NCI-H1048 (cell line): ENCODE results near the gene PNP.

Source experiments
- DNase-seq: peaks from one replicate; lab custom pipeline; 2025; lab: John Stamatoyannopoulos, UW

The PNP gene

DNA sequence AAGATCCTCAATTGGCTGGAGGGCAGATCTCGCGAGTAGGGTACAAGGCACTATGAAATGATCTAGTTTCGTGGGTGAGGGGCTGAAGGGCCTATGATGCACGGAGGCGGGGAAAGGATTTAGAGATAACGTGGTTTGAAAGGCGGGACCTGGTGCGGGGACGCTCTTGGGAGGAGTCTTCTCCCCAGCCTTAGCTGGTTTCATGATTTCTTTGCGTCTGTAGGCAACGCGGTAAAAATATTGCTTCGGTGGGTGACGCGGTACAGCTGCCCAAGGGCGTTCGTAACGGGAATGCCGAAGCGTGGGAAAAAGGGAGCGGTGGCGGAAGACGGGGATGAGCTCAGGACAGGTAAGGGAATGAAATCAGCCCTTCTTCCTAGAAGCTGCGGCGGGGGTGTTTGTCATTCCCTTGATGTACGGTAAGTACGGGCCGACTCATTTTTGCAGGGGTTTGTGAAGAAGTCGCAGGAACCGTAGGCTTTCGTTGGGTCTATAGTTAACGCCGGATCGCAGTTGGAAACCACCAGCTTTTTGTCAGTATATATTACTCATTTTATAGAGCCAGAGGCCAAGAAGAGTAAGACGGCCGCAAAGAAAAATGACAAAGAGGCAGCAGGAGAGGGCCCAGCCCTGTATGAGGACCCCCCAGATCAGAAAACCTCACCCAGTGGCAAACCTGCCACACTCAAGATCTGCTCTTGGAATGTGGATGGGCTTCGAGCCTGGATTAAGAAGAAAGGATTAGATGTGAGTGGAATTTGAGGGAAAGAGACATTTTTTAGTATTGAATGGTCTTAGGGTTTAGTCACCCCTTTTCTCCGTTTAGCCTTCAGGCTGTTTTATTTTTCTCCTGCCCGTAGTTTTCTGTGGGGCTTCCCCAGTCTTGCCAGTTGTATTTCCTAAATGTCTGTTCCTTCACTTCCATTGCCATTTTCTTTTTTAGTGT, 13.6 kb upstream of the PNP start:
- DNase-seq = peak; percentile 56

DNA sequence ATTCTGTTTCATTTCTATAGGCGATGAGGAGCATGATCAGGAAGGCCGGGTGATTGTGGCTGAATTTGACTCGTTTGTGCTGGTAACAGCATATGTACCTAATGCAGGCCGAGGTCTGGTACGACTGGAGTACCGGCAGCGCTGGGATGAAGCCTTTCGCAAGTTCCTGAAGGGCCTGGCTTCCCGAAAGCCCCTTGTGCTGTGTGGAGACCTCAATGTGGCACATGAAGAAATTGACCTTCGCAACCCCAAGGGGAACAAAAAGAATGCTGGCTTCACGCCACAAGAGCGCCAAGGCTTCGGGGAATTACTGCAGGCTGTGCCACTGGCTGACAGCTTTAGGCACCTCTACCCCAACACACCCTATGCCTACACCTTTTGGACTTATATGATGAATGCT, 12.2 kb upstream of the PNP start:
- DNase-seq = no peak

DNA sequence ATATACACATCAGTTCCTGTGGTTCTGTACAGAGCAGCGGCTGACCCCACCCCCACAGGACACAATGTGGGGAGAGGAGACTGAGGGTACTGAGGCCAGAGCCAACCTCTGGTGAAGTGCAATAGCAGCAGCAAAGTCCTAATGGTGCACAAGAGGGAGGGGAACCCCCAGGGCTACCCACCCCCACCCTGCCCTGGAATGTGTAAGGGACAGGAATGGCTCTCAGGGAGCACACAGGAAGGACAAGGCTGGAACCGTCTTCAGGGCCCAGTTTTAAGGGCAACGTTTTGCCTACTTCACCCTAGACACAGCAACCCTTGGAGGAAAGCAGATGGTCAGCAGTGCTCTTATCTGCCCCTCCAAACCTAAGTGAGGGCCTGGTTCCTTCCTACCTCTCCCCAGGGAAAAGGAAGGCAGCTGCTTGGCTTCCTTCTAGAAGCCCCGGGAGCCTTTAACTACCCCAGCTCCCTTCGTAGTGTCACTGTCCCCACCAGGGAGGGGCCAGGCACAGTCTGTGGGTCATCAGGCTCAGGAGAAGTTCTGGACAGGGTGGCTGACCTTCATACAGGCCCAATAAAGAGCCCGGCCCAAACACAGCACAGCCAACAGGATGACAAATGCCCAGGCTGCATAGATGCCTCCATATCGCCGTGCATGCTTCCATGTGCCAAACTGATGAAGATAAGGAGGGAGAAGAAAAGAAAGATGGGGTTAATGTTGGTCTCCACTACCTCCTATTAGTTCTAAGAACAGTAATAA, 11.0 kb upstream of the PNP start:
- DNase-seq = no peak

- DNase-seq = no peak
Observed at GRCh38 chr14:20460458-20461224, 8.6 kb upstream of the PNP start.

GRCh38 chr14:20461225-20462141, 7.7 kb upstream of the PNP start, which contains the start of gene PIP4P1:
TSS of gene PIP4P1 (minus strand) at chr14:20461434. CDS start at chr14:20461325, 109 bp downstream.
- peak; percentile 96 for DNase-seq

- DNase-seq = no peak
Observed at GRCh38 chr14:20468764-20469241, 403 bp upstream of the PNP start.

- no peak for DNase-seq
Observed at GRCh38 chr14:20469890-20470602, 840 bp downstream of the PNP start.

- DNase-seq = no peak
Observed at GRCh38 chr14:20470603-20470901, 1.3 kb downstream of the PNP start.

GRCh38 chr14:20472536-20473169, 3.4 kb downstream of the PNP start:
- no peak for DNase-seq

DNA sequence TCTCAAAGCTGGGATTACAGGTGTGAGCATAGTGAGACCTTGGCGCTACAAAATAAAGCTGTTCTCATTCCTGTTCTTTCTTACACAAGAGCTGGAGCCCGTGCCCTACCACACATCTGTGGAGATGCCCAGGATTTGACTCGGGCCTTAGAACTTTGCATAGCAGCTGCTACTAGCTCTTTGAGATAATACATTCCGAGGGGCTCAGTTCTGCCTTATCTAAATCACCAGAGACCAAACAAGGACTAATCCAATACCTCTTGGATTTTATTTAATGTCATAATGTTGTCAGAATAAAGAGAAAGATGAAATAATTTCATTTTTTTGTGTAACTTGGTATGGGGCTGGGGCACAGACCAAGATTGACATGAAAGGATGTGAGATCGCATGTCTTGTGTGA, 7.6 kb downstream of the PNP start:
- DNase-seq = no peak

DNA sequence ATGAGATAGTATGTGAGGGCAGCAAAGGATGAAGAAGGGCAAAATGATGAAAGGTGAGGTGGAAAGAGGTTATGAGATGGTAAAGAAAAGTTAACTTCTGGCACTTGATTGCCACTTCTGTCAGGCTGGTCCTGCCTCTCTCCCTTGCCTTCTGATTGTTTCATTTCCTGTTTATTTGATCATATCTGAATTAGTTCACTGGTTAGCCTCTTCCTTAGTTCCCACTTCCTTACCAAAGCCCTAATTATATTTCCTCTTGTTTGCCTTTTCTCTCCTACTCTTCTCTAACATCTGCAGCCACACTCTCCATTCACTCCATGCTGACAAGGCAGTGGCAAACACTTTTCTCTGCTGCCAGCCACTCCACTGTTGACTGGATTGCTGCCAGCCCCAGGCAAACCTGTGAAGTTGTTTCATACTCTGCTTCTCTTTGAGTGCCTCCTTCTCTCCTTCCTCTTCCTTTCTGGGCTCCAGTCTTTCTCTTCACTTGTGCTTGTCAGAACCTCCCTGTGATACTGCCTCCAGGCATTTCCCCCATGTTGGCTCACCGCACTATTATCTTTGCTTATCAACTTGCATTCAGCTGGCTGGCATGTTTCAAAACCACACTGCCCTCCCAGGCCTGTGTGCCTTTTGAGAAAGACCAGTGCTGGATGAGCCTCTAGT, 8.1 kb downstream of the PNP start:
- no peak for DNase-seq

- no peak for DNase-seq
Observed at GRCh38 chr14:20478894-20479293, 9.7 kb downstream of the PNP start.

DNA sequence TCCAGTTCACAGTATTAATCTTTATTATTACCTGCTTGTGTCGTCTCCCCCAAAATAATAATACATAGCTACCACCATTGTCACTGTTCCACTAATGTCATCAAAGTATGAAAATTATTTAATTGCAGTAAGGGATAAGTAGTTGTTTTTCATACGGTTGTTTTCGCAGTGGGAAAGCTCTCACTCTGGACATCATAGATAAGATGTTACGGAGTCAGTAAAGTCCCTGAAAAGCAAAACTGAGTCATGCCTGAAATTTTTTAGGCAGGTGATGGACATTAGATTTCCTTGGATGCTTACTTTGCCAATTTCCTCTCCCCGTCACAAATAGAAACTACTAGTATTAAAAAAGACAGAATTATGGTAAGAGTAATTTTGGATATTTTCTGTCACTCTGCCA, 13.2 kb downstream of the PNP start:
- DNase-seq = no peak

- no peak for DNase-seq
Observed at GRCh38 chr14:20485900-20486299, 16.7 kb downstream of the PNP start.

GRCh38 chr14:20486684-20487395, 17.6 kb downstream of the PNP start:
- DNase-seq = no peak

DNA sequence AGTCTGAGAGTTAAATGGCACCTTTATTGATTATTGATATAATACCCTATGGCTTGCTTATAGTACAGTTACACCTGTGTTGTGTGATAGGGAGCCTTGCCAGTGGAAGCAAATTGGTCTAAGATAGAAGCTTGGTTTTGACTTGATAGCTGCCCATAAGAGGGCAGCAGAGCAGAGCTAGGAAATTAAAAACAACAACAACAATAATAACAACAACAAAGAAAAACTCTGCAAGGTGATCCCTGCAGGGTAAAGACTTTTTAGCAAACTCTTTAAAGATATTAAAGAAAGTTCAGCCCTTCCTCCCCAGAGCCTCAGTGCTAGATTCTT, 18.2 kb downstream of the PNP start:
- DNase-seq = no peak

GRCh38 chr14:20489093-20489994, 20.1 kb downstream of the PNP start:
- DNase-seq = no peak

DNA sequence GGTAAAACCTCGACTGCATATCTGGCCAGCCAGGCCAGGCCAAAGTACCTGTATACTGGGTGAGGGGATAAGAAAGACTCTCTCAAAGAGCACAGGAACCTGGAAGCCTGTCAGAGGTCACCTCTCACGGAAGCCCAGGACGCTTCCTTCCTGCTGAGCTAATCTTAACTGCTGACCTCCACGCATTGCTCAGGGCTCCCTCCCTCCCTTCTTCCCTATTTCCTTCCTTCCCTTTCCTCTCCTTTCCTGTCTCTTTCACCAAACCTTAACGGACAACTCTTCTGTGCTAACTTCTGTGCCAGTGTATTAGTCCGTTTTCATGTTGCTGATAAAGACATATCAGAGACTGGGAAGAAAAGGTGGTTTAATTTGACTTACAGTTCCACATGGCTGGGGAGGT, 21.4 kb downstream of the PNP start:
- DNase-seq = no peak
